Memory B cell (primary cell): Measurements from ENCODE around the gene EFNA2.
"Not testable (repeated sequence)": the region's sequence is repeated elsewhere in the genome, so short reads cannot be mapped to it uniquely, and the experiment has no call there.

Experiments used
- ATAC-seq: fragments of 150-1000 bp; cut with Tn5 transposase; 2 replicates; pipeline ENCODE4 v1.10.0; 2021; ENCODE audit warnings: low read depth, mild to moderate bottlenecking, moderate library complexity
- DNase-seq, 2 donors: peaks; one replicate each; pipeline ENCODE4 v3.0.0; 2022; ENCODE audit warnings: low spot score in 2 of 2
- H3K27ac Mint-ChIP-seq: one replicate; pipeline ENCODE4 v1.8.0; 2022; ENCODE audit warnings: mild to moderate bottlenecking, moderate library complexity, mixed read lengths
- H3K27me3 Mint-ChIP-seq: one replicate; pipeline ENCODE4 v1.8.0; 2022; ENCODE audit warnings: mixed read lengths
- H3K36me3 Mint-ChIP-seq: one replicate; pipeline ENCODE4 v1.8.0; 2022; ENCODE audit warnings: mild to moderate bottlenecking, mixed read lengths
- H3K4me1 Mint-ChIP-seq: one replicate; pipeline ENCODE4 v1.8.0; 2022; ENCODE audit warnings: mixed read lengths
- H3K4me3 Mint-ChIP-seq: one replicate; pipeline ENCODE4 v1.8.0; 2022; ENCODE audit warnings: mild to moderate bottlenecking, moderate library complexity, mixed read lengths
- H3K9me3 Mint-ChIP-seq: one replicate; pipeline ENCODE4 v1.8.0; 2022; ENCODE audit warnings: mixed read lengths

EFNA2 gene

DNA sequence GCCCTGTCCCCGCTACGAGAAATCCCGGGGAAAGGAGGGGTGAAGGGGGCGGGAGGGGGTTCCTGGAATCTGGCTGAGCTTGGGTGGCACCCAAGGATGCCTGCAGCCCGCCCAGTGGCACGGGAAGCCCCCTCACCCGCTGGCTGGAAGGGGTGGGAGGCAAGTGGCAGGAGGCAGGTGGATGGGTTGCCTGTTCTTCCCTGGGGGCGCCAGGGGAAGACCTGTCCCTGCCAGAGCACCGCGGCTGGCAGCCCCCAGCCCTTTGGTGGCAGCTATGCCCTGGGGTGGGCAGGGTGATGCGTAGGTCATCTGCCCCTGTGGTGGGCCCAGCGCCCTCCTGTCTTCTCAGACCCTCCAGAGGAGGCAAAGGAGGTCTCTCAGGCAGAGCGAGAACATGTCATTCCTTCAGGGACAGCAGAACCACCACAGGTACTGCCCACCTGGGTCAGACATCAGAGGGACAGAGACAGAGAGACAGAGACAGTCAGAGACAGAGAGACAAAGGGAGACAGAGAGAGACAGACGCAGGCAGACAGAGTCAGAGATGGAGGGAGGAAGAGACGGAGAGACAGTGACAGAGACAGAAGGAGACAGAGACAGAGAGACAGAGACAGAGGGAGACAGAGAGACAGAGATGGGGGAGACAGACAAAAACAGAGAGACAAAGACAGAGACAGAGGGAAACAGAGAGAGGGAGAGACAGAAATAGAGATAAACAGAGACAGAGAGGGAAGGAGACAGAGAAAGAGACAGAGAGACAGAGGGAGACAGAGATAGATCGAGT, 36.7 kb downstream of the EFNA2 start:
- H3K27ac Mint-ChIP-seq: peak overlapping the region; percentile 33
- H3K4me3 Mint-ChIP-seq: no peak overlapping the region
- DNase-seq (no peak), ATAC-seq (no peak)
- H3K36me3 Mint-ChIP-seq: peaks cover 5% of the 10 kb centered on the region
- H3K4me1 Mint-ChIP-seq: peaks cover 5% of the 10 kb centered on the region
- H3K27me3 Mint-ChIP-seq: peaks cover 26% of the 10 kb centered on the region
- H3K9me3 Mint-ChIP-seq: no peaks in the 10 kb centered on the region

GRCh38 chr19:1324249-1324805, 38.7 kb downstream of the EFNA2 start:
- DNase-seq: no peak
- Mint-ChIP-seq H3K27me3 (peaks cover 22% of the 10 kb centered on the region), H3K4me3 (no peak overlapping the region), H3K9me3 (no peaks in the 10 kb centered on the region), H3K36me3 (peaks cover 5% of the 10 kb centered on the region), H3K4me1 (peaks cover 5% of the 10 kb centered on the region), H3K27ac (no peak overlapping the region)
- no peak for ATAC-seq

GRCh38 chr19:1324806-1325567, 39.3 kb downstream of the EFNA2 start:
- Mint-ChIP-seq H3K36me3 (peaks cover 5% of the 10 kb centered on the region), H3K9me3 (no peaks in the 10 kb centered on the region), H3K4me1 (peaks cover 5% of the 10 kb centered on the region), H3K27ac (no peak overlapping the region), H3K27me3 (peaks cover 22% of the 10 kb centered on the region), H3K4me3 (peak overlapping the region; percentile 46)
- ATAC-seq (peak; percentile 26), DNase-seq (no peak)

- ATAC-seq: no peak
- DNase-seq: no peak
- Mint-ChIP-seq H3K9me3 (no peaks in the 10 kb centered on the region), H3K27ac (no peak overlapping the region), H3K27me3 (peaks cover 23% of the 10 kb centered on the region), H3K36me3 (peaks cover 5% of the 10 kb centered on the region), H3K4me3 (peak overlapping the region; percentile 46), H3K4me1 (peaks cover 5% of the 10 kb centered on the region)
These were observed 40.1 kb downstream of the EFNA2 start for GRCh38 chr19:1325568-1326294.

DNA sequence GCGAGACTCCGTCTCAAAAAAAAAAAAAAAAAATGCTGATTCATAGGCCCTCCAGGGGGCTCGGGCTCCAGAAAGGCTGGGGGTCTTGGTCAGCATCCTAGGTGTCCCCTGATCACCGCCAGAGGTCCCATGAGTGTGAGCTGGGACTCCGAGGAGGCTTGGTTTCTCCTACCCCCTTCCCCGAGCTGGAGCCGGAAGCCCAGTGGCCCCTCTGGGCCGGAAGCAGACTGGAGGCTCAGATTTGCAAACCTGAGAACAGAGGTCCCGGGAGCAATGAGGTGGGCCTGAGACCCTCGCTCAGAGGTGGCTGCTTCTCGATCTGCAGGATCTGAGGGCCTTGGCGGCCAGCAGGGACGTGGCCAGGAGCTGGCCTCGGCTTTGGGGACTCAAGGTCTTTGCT, 41.5 kb downstream of the EFNA2 start:
- H3K27me3 Mint-ChIP-seq: peaks cover 16% of the 10 kb centered on the region

GRCh38 chr19:1332208-1332607, 46.5 kb downstream of the EFNA2 start:
- DNase-seq, H3K36me3 Mint-ChIP-seq, H3K4me1 Mint-ChIP-seq, H3K27ac Mint-ChIP-seq, H3K4me3 Mint-ChIP-seq, H3K9me3 Mint-ChIP-seq, H3K27me3 Mint-ChIP-seq, ATAC-seq: not testable (repeated sequence)

More for the DNA sequence above, 41.5 kb downstream of the EFNA2 start:
- Mint-ChIP-seq H3K4me1 (peaks cover 5% of the 10 kb centered on the region), H3K9me3 (no peaks in the 10 kb centered on the region), H3K27ac (no peak overlapping the region), H3K36me3 (peaks cover 5% of the 10 kb centered on the region), H3K4me3 (no peak overlapping the region)
- DNase-seq (no peak), ATAC-seq (no peak)

DNA sequence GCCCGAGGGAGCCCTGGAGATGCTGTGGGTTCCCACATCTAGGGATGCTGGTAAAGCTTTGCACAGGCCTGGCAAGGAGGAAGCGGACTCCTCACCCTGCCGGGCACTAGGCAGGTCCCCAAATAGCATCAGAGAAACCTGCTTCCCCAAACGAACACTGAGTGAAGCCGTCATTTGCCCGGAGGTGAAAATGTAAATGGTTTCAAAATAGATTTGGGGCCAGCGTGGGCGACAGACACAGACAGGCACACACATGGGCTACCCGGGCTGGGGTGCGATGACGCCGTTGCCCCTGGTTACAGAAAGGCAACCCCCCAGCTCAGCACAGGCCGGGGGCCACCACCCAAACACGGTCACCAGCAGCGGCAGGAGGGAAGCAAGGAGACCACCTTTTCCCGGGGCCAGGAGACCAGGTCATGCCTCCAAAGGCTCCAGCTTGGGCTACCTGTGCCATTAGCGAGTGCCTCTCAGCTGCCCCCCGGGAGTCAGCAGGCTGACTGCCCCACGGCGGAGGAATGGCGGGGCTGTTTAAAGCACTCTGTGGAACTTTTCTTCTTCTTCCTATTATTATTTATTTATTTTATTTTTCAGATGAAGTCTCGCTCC, 50.5 kb downstream of the EFNA2 start:
- Mint-ChIP-seq H3K36me3 (no peaks in the 10 kb centered on the region), H3K9me3 (no peaks in the 10 kb centered on the region), H3K27ac (no peak overlapping the region), H3K4me3 (peak overlapping the region; percentile 51), H3K4me1 (peaks cover 8% of the 10 kb centered on the region), H3K27me3 (peaks cover 2% of the 10 kb centered on the region)
- ATAC-seq (peak; percentile 71), DNase-seq (no peak)

DNA sequence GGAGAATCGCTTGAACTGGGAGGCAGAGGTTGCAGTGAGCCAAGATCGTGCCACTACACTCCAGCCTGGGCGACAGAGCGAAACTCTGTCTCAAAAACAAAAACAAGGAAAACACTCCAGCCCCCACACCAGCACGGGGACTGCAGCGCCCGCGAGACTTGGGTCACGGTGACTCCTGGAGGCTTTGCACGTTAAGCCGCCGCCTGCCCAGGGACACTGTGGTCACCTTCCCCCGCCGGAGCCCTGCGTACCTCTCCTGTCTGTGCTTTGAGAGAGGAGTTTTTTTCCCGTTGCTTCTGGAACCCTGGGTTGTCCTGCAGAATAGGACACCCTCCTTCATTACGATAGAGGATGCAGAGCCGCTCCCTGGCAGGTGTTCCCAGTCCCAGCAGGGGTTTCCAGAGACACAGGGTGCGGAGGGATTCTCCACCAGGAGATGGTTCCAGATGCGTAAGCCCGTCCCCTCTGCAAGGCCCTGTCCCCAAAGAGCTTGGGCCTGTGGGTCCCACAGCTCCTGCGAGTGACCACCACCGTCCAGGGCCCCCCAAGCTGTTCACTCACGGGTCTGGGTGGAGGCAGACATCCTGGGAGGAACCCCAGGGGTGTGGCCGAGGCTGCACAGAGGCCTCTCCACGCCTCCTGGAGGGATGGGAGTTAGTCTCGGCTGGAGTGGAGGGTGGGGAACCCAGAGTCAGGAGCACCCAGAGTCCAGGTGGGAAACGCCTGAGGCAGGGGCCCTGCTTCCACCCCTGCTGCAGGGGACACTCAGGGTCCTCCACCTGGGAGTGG, 55.2 kb downstream of the EFNA2 start:
- Mint-ChIP-seq H3K4me1 (peaks cover 13% of the 10 kb centered on the region), H3K27ac (no peak overlapping the region), H3K36me3 (no peaks in the 10 kb centered on the region), H3K27me3 (peaks cover 2% of the 10 kb centered on the region), H3K4me3 (no peak overlapping the region), H3K9me3 (no peaks in the 10 kb centered on the region)
- DNase-seq: no peak
- no peak for ATAC-seq

- no peak for DNase-seq
- Mint-ChIP-seq H3K9me3 (no peaks in the 10 kb centered on the region), H3K27me3 (peaks cover 2% of the 10 kb centered on the region), H3K4me1 (peaks cover 8% of the 10 kb centered on the region), H3K36me3 (no peaks in the 10 kb centered on the region), H3K27ac (no peak overlapping the region), H3K4me3 (no peak overlapping the region)
- ATAC-seq: no peak
These were observed 57.4 kb downstream of the EFNA2 start for GRCh38 chr19:1343041-1343440.

- ATAC-seq (no peak), DNase-seq (no peak)
- H3K9me3 Mint-ChIP-seq: no peaks in the 10 kb centered on the region
- H3K36me3 Mint-ChIP-seq: no peaks in the 10 kb centered on the region
- no peak overlapping the region for H3K4me3 Mint-ChIP-seq
- H3K4me1 Mint-ChIP-seq: peaks cover 4% of the 10 kb centered on the region
- no peaks in the 10 kb centered on the region for H3K27me3 Mint-ChIP-seq
- H3K27ac Mint-ChIP-seq: no peak overlapping the region
These were observed 63.5 kb downstream of the EFNA2 start for GRCh38 chr19:1349211-1349610.

- no peaks in the 10 kb centered on the region for H3K36me3 Mint-ChIP-seq
- no peak overlapping the region for H3K4me3 Mint-ChIP-seq
- H3K9me3 Mint-ChIP-seq: no peaks in the 10 kb centered on the region
- H3K4me1 Mint-ChIP-seq: peaks cover 8% of the 10 kb centered on the region
- no peak for ATAC-seq
- H3K27ac Mint-ChIP-seq: no peak overlapping the region
- no peaks in the 10 kb centered on the region for H3K27me3 Mint-ChIP-seq
- DNase-seq: no peak
These were observed 65.2 kb downstream of the EFNA2 start for GRCh38 chr19:1350867-1351266.
